SJSA1 (cell line): Measurements from ENCODE around the gene SH3PXD2B. TPM values are rescaled to one million over a fixed set of nuclear protein-coding genes. Genes with fewer than 3 reads are reported as not detected.
"Not testable (repeated sequence)": the region's sequence is repeated elsewhere in the genome, so short reads cannot be mapped to it uniquely, and the experiment has no call there.

ENCODE experiments used
- DNase-seq, 2 experiments: peaks; one replicate each; pipeline ENCODE4 v3.0.0-alpha.2; 2015 to 2020; ENCODE audit warnings: low spot score in 2 of 2, low read depth in 1 of 2
- H3K27ac ChIP-seq: fragments of 250-450 bp; sonication (Bioruptor Pico); 2 replicates; pipeline ENCODE4 v1.5.1; 2020; ENCODE audit warnings: mild to moderate bottlenecking, moderate library complexity
- H3K27me3 ChIP-seq: fragments of 250-450 bp; sonication (Bioruptor Pico); replicated peaks from 2 replicates; pipeline ENCODE4 v1.5.1; 2020; ENCODE audit warnings: mild to moderate bottlenecking, moderate library complexity
- H3K36me3 ChIP-seq: fragments of 250-450 bp; sonication (Bioruptor Pico); 2 replicates; pipeline ENCODE4 v1.5.1; 2020; ENCODE audit warnings: mild to moderate bottlenecking
- H3K4me1 ChIP-seq: fragments of 250-450 bp; sonication (Bioruptor Pico); replicated peaks from 2 replicates; pipeline ENCODE4 v1.6.1; 2021; ENCODE audit warnings: mild to moderate bottlenecking
- H3K4me3 ChIP-seq: fragments of 250-450 bp; sonication (Bioruptor Pico); 2 replicates; pipeline ENCODE4 v1.5.1; 2020; ENCODE audit warnings: mild to moderate bottlenecking
- H3K9me3 ChIP-seq: fragments of 250-450 bp; sonication (Bioruptor Pico); replicated peaks from 2 replicates; pipeline ENCODE4 v1.5.1; 2020; ENCODE audit warnings: mild to moderate bottlenecking
- total RNA-seq: library from RNA; depleted of rRNA; stranded (reverse); fragments of >200 nt; shearing (Covaris generic); gene quantifications from 2 replicates; pipeline ENCODE4 v1.2.3, GENCODE V29; 2014

Gene SH3PXD2B
- total RNA-seq, 1 experiment from 2014 or later: 32.3 TPM

DNA sequence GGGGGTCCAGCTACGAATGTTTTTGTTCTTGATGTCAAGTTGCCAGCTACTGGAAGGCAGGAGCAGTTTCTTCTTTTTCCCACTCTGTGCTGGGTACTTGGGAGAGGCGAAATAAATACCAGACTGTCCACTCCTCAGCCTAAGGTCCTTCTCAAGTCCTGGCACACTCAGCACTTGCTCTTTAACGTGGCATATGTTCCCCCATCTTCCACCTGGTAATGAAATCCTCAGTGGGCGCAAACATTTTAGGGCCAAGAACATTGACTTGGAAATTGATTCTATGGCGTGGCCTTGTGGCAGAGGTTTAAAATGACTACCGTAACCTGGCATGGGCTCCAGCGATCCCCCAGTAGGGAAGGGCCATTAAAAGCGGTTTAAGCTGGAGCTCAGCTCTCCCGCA lies 119.7 kb downstream of the SH3PXD2B start:
- Histone ChIP-seq H3K4me3 (no peak overlapping the region), H3K36me3 (peaks cover 41% of the 10 kb centered on the region), H3K27ac (no peak overlapping the region), H3K9me3 (no peaks in the 10 kb centered on the region), H3K27me3 (no peaks in the 10 kb centered on the region), H3K4me1 (no peaks in the 10 kb centered on the region)
- no peak for DNase-seq

DNA sequence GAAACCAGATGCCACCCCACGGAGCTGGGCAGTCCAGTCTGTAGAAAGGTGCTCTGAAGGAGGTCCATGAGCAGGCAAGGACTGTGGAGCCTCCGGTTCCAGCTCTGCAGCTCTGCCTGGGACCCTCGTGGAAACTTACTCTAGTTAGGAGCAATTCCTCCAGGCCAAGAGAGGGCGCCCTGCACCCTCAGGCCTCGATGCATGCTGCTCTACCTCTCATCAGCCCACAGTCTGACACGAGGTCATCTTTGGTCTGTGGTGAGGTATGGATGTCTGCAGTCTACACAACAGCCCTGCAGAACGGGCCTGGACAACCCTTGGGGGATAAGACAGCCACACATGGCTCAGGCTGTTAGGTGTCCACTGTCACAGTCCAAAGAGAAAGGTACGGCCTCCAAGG lies 120.1 kb downstream of the SH3PXD2B start:
- no peaks in the 10 kb centered on the region for H3K4me1 ChIP-seq
- H3K27ac ChIP-seq: no peak overlapping the region
- no peaks in the 10 kb centered on the region for H3K27me3 ChIP-seq
- no peaks in the 10 kb centered on the region for H3K9me3 ChIP-seq
- H3K4me3 ChIP-seq: no peak overlapping the region
- DNase-seq: no peak
- peaks cover 37% of the 10 kb centered on the region for H3K36me3 ChIP-seq

DNA sequence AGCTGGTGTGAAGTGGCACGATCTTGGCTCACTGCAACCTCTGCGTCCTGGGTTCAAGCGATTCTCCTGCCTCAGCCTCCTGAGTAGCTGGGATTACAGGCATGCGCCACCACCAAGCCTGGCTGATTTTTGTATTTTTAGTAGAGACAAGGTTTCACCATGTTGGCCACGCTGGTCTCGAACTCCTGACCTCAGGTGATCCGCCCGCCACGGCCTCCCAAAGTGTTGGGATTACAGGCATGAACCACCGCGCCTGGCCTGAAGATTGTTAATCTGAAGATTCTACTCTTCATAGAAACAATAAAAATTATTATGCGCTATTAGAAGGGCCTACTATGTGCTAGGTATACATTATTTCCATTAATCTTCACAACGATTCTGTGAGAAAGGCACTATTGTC lies 127.4 kb downstream of the SH3PXD2B start:
- not testable (repeated sequence) for H3K27ac ChIP-seq, DNase-seq, H3K9me3 ChIP-seq, H3K4me1 ChIP-seq, H3K27me3 ChIP-seq, H3K36me3 ChIP-seq, H3K4me3 ChIP-seq

DNA sequence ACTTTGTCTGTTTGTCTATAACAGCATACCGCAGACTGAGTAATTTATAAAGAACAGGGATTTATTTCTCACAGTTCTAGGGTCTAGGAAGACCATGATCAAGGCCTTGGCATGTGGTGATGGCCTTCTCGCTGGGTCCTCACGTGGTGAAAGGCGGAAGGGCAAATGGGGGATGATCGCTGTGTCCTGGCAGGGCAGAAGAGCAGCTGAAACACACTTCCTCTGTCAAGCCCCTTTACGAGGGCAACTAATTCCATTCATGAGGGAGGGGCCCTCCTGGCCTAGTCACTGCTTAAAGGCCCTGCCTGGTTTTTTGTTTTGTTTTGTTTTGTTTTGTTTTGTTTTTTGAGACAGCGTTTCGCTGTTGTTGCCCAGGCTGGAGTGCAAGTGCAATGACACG lies 128.9 kb downstream of the SH3PXD2B start:
- no peaks in the 10 kb centered on the region for H3K27me3 ChIP-seq
- no peaks in the 10 kb centered on the region for H3K36me3 ChIP-seq
- no peak overlapping the region for H3K4me3 ChIP-seq
- DNase-seq: no peak
- no peak overlapping the region for H3K27ac ChIP-seq
- no peaks in the 10 kb centered on the region for H3K4me1 ChIP-seq
- no peaks in the 10 kb centered on the region for H3K9me3 ChIP-seq

DNA sequence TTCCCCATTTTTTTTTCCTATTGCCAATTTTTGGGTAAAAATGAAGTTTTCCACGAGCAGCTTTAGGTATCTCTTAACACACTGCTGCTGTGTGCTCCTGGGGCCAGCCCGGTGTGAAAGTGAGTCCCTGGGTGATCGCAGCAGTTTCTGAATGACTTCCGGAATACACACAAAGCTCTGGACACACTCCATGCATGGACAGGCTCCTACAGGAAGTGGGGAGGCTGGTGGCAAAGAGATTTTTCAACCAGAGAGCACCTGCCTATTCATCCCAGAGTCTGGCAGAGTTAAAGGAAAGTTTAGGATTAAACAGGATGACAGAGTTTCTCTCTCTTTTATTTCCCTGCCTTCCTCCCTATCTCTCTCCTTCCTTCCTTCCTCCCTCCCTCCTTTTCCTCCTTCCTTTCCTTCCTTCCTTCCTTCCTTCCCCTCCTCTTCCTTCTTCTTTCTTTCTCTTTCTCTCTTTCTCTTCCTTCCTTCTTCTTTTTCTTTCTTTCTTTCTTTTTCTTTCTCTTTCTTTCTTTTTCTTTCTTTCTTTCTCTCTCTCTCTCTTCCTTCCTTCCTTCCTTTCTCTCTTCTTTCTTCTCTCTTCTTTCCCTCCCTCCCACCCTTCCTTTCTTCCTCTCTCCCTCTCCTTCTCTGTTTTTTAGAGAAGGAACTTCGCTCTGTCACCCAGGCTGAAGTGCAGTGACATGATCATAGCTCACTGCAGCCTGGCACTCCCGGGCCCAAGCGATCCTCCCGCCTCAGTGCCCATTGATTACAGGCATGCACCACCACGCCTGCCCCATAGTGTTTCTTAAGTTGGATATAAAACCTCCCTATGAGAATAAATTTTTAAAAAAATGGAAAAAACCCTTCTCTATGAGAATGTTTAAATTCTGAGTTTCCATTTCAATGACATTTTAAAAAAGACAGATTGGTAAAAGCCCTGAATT lies 132.0 kb downstream of the SH3PXD2B start:
- Histone ChIP-seq H3K36me3 (no peaks in the 10 kb centered on the region), H3K27ac (no peak overlapping the region), H3K4me1 (no peaks in the 10 kb centered on the region), H3K4me3 (no peak overlapping the region), H3K9me3 (no peaks in the 10 kb centered on the region), H3K27me3 (no peaks in the 10 kb centered on the region)
- DNase-seq: no peak

DNA sequence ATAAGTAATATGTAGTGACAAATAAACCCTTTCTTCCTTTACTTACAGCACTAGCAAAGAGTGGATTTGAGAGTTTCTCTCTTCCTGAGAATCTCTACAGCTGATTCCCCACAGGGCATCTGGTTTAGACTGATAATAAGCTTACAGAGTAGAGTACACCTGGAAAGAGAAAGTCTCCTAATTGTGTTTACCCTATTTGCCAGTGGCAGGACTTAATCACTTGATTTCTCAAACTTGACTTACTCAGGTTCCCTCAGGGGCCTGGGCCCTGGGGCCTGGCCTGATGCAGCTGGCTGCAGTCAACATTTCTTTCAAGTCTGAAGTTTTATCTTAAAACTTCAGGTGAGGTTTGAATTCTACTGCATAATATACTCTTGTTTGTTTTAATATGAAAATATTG lies 132.7 kb downstream of the SH3PXD2B start:
- DNase-seq: no peak
- no peak overlapping the region for H3K27ac ChIP-seq
- H3K9me3 ChIP-seq: no peaks in the 10 kb centered on the region
- no peaks in the 10 kb centered on the region for H3K4me1 ChIP-seq
- H3K36me3 ChIP-seq: no peaks in the 10 kb centered on the region
- H3K4me3 ChIP-seq: no peak overlapping the region
- H3K27me3 ChIP-seq: no peaks in the 10 kb centered on the region

DNA sequence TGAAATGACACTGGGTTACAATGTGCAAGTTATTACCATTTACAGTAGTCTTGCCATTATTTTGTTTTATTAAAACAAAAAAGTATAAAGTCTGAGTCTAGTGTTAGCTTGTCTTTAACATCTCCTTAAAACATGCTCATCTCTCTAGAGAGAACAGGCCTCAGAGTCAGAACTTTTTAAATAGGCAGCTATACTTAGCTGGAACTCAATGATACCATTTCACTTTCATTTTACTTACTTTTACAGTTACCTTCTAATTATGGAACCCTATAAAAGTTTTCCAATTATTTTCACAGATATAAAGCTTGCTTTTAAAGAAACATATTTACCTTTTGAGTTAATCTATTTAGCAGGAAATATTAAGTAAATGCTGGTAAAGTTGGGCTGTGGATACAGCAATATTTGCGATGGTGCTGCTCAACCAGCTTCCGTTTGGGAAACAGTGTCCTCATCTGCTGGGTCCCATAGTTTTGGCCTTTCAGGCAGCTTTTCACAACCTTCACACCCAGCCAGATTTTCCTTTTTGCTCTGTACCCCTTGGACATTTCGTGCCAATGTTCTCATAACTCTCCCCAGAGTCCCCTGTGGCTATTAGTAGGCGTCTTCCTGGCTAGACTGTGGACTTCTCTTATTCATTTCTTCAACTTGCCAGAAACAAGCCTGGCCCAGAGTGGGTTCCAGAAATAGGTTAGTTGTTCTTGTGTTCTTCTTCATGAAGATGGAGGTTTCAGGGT lies 134.4 kb downstream of the SH3PXD2B start:
- no peaks in the 10 kb centered on the region for H3K27me3 ChIP-seq
- no peaks in the 10 kb centered on the region for H3K36me3 ChIP-seq
- H3K27ac ChIP-seq: no peak overlapping the region
- DNase-seq: no peak
- no peaks in the 10 kb centered on the region for H3K9me3 ChIP-seq
- no peaks in the 10 kb centered on the region for H3K4me1 ChIP-seq
- H3K4me3 ChIP-seq: no peak overlapping the region

DNA sequence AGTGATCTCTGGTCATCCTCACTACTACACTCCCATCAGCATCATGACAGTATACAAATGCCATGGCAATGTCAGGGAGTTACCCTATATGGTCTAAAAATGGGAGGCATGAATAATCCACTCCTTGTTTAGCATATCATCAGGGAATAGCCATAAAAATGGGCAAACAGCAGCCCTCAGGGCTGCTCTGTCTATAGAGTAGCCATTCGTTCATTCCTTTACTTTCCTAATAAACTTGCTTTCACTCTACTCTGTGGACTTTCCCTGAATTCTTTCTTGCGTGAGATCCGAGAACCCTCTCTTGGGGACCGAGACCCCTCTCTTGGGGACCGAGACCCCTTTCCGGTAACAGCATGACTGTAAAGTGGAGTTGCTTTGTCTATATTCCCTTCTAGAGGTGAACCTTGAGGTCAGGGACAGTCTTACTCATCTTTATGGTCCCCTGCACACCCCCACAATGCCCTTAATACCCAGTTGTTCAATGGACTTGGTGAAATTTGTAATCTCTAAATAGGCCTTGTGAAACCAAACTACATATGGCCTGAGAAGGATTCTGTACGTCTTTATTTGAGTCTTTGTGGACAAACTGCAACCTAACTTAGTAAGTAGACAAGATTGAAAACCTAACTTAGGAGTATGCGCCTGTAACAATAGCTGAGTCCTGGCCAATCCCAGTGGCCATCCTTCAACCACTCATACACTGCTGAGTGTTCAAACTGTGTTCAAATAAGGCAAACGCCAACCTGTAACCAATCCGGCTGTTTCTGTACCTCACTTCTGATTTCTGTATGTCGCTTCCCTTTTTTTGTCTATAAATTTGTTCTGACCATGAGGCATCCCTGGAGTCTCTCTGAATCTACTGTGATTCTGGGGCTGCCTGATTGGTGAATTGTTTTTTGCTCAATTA lies 138.5 kb downstream of the SH3PXD2B start:
- DNase-seq: no peak
- H3K27ac ChIP-seq: no peak overlapping the region

DNA sequence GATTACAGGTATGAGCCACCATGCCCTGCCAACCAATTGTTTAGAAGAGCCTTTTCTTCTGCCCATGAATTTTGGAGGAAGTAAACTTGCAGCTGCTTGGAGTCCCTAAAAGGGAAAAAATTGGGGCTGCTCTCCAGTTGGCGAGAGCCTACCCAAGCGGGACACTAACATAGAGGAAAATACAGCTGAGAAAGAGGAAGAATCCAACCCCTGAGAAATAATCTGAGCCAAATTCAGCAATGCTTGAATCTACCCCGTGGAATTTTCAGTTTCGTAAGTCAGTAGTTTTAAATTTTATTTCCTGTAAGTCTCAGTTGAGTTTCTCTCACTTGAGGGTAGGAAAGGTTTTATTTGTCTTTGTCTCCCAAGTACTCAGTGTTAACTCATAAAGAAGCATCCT lies 140.4 kb downstream of the SH3PXD2B start:
- Histone ChIP-seq H3K4me3 (no peak overlapping the region), H3K36me3 (no peaks in the 10 kb centered on the region), H3K27ac (no peak overlapping the region), H3K4me1 (no peaks in the 10 kb centered on the region), H3K27me3 (0 out of 2 replicates have a peak, but pooled peaks cover 2% of the 10 kb centered on the region), H3K9me3 (no peaks in the 10 kb centered on the region)
- no peak for DNase-seq

More for the DNA sequence above, 138.5 kb downstream of the SH3PXD2B start:
- Histone ChIP-seq H3K36me3 (no peaks in the 10 kb centered on the region), H3K4me3 (no peak overlapping the region), H3K4me1 (no peaks in the 10 kb centered on the region), H3K27me3 (0 out of 2 replicates have a peak, but pooled peaks cover under 1% of the 10 kb centered on the region), H3K9me3 (no peaks in the 10 kb centered on the region)

DNA sequence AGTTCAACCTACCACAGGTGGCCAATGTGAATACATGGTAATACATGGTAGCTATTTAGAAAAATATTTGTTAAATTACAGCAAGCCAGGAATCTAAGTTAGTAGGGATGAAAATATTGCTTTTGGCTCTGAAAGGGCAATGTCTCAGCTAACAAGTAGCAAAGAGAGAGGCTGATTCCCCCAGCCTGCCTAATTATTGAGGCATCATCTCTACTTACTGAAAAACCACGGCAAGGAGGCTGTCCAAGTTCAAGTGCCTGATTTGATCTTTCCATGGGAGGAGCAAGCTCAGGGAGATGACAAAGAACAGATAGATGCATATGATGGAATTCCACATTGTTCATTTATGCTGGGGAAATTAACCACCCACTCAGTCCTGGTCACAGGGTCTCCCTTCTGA lies 142.0 kb downstream of the SH3PXD2B start:
- Histone ChIP-seq H3K36me3 (no peaks in the 10 kb centered on the region), H3K27ac (no peak overlapping the region), H3K4me1 (no peaks in the 10 kb centered on the region), H3K4me3 (no peak overlapping the region), H3K9me3 (no peaks in the 10 kb centered on the region), H3K27me3 (0 out of 2 replicates have a peak, but pooled peaks cover 2% of the 10 kb centered on the region)
- DNase-seq: no peak

DNA sequence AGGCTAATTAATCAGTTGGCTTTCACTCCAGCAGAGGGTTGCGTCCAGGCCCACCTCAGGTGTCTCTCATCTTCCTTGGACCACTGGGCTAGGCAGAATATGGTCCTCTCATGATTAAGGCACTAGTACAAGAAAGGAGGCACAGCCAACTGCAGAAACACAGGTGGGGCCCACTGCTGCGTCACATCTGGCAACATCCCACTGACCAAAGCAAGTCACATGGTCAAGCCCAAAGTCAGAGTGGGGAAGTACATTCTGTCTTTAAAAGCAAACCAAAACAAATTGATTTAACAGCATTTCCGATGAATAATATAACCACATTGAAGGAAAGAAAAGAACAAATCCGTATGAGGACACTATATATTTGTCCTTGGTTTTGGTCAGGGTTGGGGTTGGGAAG lies 142.7 kb downstream of the SH3PXD2B start:
- H3K9me3 ChIP-seq: no peaks in the 10 kb centered on the region
- no peak for DNase-seq

DNA sequence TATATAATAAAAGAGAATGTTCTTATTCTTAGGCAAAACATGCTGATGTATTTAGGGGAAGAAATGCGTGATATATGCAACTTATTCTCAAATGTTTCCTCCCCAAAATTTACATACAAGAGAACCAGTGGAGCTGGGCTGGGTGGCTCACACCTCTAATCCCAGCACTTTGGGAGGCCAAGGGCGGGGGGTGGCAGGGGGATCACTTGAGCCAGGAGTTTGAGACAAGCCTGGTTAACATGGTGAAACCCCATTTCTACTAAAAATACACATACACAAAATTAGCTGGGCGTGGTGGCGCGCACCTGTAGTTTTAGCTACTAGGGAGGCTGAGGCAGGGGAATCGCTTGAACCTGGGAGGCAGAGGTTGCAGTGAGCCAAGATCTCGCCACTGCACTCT lies 143.3 kb downstream of the SH3PXD2B start:
- Histone ChIP-seq H3K4me1 (no peaks in the 10 kb centered on the region), H3K9me3 (no peaks in the 10 kb centered on the region), H3K27ac (no peak overlapping the region), H3K27me3 (0 out of 2 replicates have a peak, but pooled peaks cover 2% of the 10 kb centered on the region), H3K4me3 (no peak overlapping the region), H3K36me3 (no peaks in the 10 kb centered on the region)
- no peak for DNase-seq

More for the DNA sequence above, 142.7 kb downstream of the SH3PXD2B start:
- Histone ChIP-seq H3K27ac (no peak overlapping the region), H3K4me1 (no peaks in the 10 kb centered on the region), H3K36me3 (no peaks in the 10 kb centered on the region), H3K4me3 (no peak overlapping the region), H3K27me3 (0 out of 2 replicates have a peak, but pooled peaks cover 2% of the 10 kb centered on the region)

DNA sequence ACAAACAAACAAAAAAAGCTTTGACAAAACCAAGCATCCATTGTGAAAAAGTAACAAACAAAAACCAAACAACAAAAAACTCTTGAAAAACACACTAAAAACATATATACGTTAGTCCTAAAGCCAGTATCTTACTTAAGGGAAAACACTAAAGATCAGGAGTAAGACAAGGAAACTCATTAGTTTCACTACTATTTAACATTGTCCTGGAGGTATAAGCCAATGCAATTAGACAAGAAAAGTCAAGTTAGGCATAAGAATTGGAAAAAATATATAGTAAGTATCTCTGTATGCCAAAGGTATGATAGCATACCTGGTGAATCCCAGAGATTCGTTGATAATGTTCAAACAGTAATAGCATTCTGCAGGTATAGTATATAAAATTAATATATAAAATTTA lies 148.9 kb downstream of the SH3PXD2B start:
- H3K9me3 ChIP-seq: no peaks in the 10 kb centered on the region
- no peak for DNase-seq
- H3K27me3 ChIP-seq: no peaks in the 10 kb centered on the region
- H3K4me3 ChIP-seq: no peak overlapping the region
- H3K27ac ChIP-seq: no peak overlapping the region
- no peaks in the 10 kb centered on the region for H3K4me1 ChIP-seq
- no peaks in the 10 kb centered on the region for H3K36me3 ChIP-seq
